GF-D8 (cell line): Measurements from ENCODE around the gene GABPA.
"Not testable (repeated sequence)": the region's sequence is repeated elsewhere in the genome, so short reads cannot be mapped to it uniquely, and the experiment has no call there.

ENCODE experiments used
- DNase-seq: peaks from one replicate; lab custom pipeline; 2025; lab: John Stamatoyannopoulos, UW

The GABPA gene

GRCh38 chr21:25737421-25737820 lies 2.6 kb downstream of the GABPA start:
- DNase-seq, result peak; percentile 22

DNA sequence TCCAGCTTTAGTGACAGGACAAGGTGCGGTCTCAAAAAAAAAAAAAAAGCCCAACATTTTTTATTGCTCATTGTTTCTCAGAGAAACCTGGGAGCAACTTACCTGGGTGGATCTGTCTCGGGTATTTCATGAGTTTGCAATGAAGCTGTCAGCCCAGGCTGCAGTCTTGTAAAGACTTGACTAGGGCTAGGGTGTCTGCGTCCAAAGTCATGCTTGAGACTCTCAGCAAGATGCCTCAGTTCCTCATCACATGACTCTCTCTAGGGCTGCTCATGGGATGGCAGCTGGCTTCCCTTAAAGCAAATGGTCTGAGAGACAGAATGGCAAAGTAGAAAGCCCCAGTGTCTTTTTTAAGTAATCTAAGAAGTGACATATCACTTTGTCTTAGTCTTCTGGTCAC lies 8.1 kb downstream of the GABPA start:
- no peak for DNase-seq

- no peak for DNase-seq
These were observed 10.1 kb downstream of the GABPA start for GRCh38 chr21:25744854-25745253.

DNA sequence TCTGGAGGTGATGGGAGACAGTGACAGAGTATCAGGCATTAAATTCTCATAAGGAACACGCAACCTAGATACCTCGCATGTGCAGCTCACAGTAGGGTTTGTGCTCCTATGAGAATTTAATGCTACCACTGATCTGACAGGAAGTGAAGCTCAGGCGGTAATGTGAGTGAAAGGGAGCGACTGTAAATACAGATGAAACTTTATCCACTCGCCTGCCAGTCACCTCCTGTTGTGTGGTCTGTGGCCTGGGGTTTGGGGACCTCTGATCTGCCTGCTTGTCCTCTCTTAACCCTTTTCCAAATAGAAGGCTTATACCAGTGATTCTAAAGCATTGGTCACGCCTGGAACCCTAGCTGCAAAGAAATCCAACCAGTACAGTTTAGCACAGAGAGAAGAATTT lies 15.3 kb downstream of the GABPA start:
- peak; percentile 33 for DNase-seq

GRCh38 chr21:25752416-25752815 lies 17.6 kb downstream of the GABPA start:
- DNase-seq, result no peak

- DNase-seq, result no peak
These were observed 21.6 kb downstream of the GABPA start for GRCh38 chr21:25756190-25756932.

DNA sequence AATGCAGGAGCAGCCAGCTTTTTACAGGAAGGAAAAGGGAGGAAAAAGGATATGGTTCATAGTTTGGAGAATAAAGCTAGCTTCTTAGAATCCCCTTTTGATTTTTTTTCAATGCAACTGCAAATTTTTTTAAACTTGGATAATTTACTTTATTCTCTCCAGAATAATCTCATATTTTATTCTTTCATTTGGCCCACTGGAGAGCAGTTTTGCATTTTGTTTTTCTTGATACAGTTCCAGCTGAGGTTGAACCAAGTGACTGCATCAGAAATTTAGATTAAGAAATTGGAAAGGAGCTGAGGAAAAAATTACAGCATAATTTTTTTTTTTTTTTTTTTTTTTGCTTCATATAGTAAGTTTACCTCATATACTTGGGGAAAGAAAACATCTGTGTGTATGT lies 22.8 kb downstream of the GABPA start:
- DNase-seq, result no peak

- DNase-seq, result no peak
These were observed 24.8 kb downstream of the GABPA start for GRCh38 chr21:25759573-25759972.

- DNase-seq, result no peak
These were observed 25.3 kb downstream of the GABPA start for GRCh38 chr21:25760061-25760460.

DNA sequence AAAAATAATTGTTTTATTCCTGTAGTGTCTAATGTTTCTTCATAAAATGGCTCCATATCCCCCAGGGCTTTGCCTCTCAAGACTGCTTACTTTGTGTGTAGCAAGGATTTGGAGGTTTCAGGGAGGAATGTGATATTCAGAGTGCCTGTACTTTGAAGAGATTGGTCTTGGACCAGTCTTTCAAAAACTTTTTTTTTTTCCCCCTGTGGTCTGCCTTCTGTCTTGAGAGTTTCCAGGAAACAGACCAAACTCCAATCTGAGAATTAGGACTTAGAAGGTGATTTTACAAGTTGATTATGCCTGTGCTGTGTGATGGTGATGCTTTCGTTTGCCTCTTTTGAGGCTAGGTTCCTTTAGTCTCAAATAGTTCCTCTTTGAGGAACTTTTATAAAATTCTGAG lies 25.9 kb downstream of the GABPA start:
- DNase-seq, result no peak

- DNase-seq, result no peak
These were observed 29.3 kb downstream of the GABPA start for GRCh38 chr21:25764065-25764464.

- no peak for DNase-seq
These were observed 33.1 kb downstream of the GABPA start for GRCh38 chr21:25767921-25768320.

DNA sequence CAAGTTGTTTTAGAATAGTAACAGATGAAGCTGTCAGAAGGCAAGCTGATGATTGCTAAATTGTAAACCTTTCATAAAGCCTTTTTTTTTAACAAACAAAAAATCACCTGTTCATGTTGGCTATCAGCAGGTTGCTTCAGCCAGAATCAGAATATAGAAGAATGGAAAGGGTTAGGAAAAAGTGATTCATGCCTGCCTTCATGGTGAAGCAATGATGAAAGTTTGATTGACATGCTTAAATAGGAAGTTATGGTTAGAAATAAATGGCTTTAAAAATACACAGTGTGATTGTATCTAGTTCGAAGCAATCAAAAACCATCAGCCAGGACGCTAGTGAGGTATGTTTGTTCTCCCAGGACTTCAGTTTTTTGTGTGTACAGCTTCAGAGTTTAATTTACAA lies 37.9 kb downstream of the GABPA start:
- peak; percentile 74 for DNase-seq

DNA sequence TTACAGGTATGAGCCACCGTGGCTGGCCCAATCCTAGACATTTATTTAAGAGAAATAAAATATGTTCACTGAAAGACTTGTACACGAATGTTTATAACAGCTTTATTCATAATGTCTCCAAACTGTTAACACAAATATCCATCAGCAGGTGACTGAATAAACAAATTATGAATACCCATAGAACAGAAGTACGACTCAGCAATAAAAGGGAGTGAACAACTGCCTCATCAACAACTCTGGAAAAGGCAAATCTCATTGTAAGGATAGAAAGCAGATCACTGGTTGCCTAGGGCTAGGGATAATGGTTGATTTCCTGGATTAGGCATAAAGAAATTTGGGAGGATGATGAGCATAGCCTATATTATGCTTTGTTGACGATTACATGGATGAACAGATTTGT lies 41.7 kb downstream of the GABPA start:
- DNase-seq, result no peak

DNA sequence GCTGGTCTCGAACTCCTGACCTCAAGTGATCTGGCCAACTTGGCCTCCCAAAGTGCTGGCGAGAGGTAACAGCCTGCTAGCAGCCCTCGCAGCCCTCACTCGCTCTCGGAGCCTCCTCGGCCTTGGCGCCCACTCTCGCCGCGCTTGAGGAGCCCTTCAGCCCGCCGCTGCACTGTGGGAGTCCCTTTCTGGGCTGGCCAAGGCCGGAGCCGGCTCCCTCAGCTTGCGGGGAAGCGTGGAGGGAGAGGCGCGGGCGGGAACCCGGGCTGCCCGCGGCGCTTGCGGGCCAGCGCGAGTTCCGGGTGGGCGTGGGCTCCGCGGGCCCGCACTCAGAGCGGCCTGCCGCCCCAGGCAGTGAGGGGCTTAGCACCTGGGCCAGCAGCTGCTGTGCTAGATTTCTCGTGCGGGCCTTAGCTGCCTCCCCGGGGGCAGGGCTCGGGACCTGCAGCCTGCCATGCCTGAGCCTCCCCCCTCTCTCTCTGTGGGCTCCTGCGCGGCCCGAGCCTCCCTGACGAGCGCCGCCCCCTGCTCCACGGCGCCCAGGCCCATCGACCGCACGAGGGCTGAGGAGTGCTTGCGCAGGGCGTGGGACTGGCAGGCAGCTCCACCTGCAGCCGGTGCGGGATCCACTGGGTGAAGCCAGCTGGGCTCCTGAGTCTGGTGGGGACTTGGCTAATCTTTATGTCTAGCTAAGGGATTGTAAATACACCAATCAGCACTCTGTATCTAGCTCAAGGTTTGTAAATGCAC lies 43.5 kb downstream of the GABPA start:
- DNase-seq, result not testable (repeated sequence)

GRCh38 chr21:25788677-25789076 lies 53.9 kb downstream of the GABPA start:
- DNase-seq, result no peak

DNA sequence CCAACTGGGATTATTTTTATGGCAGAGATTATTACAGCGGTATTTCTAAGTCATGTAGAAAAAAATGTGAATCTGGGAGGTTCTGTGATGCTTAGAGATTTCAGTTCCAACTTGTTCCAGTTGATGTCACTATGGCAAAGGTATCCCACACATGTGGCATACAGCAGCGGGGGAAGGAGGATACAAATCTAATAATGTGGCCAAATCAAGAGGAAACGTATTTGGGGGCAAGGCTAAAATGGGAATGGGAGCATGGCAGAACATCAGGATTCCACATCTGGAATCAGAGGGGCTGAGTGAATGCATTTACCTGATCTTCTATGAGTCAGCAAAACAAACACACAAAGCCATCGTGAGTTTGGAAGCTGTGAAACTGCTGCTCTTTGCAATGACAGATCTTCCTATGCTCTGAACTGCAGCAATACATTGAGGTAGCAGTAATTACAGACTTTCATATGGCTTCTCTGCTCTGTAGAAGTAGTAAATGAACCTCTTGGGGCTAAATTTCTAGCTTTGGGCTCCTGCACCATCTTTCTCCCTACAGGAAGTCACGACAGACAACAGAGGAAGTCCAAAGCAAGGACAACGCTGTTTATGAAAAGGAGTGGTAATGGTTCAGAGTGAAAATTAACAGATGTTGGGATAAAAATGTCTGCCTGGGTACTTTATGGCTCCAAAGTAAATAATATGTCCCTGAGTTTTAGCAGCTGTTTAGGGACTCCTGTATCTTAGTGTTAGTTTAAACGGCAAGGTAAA lies 55.5 kb downstream of the GABPA start:
- DNase-seq, result peak; percentile 56

- DNase-seq, result peak; percentile 32
These were observed 56.1 kb downstream of the GABPA start for GRCh38 chr21:25790878-25791204.

DNA sequence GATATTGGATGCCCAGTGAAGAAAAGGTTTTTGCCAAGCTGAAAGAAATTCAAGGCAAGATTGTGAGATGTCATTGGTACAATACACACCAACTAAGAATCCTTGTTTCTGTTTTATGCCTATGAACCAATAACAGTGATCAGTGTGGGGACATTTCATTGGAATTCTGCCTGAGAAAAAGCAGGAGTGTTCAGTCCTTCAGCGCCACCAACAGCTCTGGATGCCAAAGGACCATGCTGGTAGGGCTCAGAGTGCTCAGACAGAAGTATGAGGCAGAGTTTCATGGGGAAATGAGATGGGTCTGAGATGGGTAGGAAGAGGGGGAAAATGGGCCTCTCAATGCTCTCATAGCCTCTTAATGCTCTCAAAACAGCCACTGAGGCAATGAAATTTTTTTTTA lies 56.5 kb downstream of the GABPA start:
- no peak for DNase-seq

DNA sequence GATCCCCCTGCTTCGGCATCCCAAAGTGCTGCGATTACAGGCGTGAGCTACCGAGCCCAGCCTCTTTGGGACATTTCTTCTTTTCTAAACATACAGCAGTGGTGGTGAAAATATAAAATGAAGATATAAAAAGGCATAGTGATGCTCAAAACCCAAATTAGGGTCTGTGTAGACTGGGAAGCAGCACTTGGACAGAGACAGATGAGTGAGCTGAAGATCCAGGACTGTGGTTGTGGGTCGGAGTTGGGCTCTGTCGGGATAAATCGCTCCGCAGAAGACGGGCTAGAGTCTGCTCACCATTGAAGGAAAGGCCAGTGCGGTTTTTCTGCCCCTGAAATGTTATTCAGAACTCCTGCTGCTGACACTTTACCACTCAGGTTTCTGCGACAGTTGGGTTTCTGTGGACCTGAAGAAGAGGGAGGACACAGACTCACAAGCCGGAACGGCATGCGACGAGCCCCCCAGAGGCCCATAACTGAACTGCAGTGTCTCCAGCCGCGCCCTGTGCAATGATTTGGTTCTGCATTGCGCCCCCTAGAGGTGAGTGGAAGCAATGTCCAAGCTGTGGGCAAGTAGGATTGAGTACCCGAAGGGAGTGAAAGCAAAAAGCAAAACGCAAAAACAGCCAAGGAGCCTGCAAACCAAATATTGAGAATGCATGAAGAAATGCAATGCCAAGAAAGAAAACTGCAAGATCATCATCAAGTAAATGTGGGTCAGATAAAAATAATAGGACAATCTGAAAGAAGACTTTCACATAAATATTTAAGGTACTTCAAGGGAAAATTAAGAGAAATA lies 66.6 kb downstream of the GABPA start:
- DNase-seq, result peak; percentile 50

DNA sequence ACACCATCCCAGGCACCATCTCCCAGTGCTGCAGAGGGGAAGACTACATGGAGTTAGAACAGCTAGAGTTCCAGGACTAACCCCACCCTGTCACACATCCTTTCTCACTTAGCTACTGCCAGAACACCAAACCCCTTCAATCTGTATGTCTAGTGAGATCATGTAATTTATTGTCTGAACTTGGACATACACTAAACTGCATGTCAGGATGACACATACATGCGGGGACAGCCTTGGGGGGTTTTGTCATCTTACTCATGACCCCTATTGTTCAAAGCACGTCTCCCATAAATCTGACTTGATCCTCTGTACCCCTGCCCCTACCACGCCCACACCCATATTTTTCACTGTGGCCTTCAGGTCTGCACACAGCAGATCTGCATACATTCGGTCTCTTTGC lies 71.3 kb downstream of the GABPA start:
- no peak for DNase-seq

DNA sequence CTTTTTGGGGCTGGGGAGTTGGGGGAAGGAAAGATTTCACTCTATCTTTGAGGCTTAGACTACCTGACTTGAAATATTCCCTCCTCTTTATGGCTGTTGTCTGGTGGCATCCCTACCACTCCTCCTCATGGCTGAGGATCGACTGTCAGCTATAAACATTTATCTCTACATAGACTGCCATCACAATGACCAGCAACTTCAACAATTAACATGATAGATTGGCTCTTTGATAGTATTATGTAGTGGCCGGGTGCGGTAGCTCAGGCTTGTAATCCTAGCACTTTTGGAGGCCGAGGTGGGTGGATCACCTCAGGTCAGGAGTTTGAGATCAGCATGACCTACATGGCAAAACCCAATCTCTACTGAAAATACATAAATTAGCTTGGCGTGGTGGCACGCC lies 72.4 kb downstream of the GABPA start:
- no peak for DNase-seq
